NCI-H2196 treated with DMSO at 0.1 percent for 48 hours (cell line): Measurements from ENCODE around the gene CDYL.

Experiments
- DNase-seq: peaks from one replicate; lab custom pipeline; 2025; ENCODE audit not compliant: unreplicated experiment; lab: John Stamatoyannopoulos, UW

CDYL gene

GRCh38 chr6:4773181-4773580 is 3.0 kb upstream of the CDYL start:
- no peak for DNase-seq

- DNase-seq, result no peak
These were observed 1.9 kb upstream of the CDYL start for GRCh38 chr6:4774296-4774695.

GRCh38 chr6:4774715-4775493 is 1.3 kb upstream of the CDYL start:
- DNase-seq, result no peak

- peak; percentile 70 for DNase-seq
These were observed 592 bp upstream of the CDYL start for GRCh38 chr6:4775494-4776130.

GRCh38 chr6:4776493-4777393 is 539 bp downstream of the CDYL start:
- DNase-seq, result peak; percentile 47

GRCh38 chr6:4777394-4777935 is 1.3 kb downstream of the CDYL start:
- DNase-seq, result no peak

DNA sequence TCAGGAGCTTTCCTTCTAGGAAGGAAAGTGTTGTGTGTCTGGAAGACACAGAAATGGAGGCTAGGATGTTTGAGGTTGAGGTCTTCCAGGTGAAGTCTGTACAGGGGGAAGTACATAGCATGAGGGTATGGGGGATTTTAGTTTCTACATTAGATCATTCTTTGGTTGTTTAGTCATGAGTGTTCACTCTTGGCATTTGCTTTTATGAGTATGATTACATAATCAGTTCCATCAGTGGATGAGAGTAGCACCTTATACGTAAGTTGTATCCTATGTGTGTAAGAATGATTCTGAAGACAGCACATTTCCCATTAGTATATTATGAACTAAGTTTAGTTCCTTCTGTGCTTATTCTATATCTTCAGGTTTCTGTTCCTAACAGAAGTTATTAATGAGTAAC is 1.9 kb downstream of the CDYL start:
- DNase-seq, result no peak

GRCh38 chr6:4780360-4780812 is 4.2 kb downstream of the CDYL start:
- no peak for DNase-seq

DNA sequence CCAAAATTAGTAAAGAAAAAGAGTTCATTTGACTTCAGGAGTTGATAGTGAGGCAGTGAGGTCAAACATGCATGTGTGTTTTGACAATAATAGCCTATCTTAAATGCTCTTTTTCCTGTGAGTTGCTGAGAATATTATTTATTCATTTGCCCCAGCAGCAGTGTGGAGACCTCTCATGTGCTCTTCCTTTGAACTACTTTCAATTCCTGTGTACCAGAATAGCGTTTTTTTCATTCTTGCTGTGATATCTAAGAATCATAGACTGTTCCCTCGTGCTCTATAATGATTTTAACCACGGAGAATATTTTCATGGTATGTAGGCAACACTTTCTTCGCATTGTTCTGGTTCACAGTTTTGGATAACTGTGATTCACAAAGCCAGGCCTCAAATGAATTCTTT is 5.2 kb downstream of the CDYL start:
- no peak for DNase-seq

- DNase-seq, result no peak
These were observed 5.9 kb downstream of the CDYL start for GRCh38 chr6:4781967-4782575.

DNA sequence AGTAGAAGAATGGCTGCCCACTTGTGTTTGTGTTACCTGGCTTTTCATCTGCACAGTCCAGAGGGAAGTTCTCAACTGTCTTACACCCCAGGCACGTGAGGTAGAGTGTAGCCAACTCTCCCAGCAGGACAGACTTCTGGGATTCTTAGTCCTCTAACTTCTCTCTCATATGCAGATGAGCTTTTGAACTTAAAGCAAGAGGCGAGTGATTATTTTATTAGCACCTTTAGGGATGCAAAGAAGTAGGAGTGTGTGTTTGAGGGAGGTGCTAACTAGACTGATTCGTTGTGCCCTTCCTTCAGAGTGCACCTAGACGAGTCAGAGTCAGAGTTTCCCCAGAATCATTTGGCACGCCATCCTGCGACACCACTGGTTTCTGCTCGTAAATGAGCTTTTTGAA is 10.8 kb downstream of the CDYL start:
- DNase-seq, result no peak

DNA sequence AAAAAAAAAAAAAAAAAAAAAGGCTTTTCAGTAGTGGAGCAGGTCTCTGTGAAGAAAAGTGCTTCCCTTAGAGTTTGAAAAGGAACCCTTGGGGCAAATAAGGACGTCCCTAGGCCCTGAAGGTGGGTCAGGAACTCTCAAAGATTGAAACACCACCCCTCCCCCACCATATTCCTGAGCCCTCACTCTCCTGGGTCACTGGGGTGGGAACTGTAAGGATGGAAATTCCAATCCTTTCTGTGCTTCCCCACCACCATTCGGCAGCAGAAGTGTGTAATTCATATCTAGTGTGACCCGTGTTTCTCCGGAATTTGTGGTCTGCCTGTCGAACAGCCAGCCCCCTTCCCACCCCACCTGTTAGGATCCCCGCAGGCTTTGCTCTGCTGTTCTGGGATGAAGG is 12.3 kb downstream of the CDYL start:
- DNase-seq, result no peak

DNA sequence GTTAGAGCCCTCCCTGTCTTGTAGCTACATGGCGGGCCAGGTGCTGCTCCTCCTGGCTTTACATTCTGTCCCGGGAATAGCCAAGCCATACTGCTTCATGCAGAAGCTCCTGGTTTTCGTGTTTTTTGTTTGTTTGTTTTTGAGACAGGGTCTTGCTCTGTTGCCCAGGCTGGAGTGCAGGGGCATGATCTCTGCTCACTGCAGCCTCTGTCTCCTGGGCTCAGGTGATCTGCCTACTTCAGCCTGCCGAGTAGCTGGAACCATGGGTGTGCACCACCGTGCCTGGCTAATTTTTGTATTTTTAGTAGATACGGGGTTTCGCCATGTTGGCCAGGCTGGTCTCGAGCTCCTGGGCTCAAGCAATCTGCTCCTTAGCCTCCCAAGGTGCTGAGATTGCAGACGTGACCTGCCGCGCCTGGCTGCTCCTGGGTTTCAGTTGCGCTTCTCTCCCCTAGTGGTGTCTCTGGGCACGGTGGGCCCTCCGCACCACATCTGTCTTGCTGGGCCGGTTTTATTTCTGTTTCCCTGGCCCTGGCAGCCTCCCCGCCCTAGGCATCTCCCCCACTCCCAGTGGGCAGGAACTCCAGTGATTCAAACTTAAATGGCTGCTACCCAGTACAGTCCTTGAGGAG is 12.9 kb downstream of the CDYL start:
- no peak for DNase-seq

- DNase-seq, result no peak
These were observed 14.1 kb downstream of the CDYL start for GRCh38 chr6:4790158-4790899.

GRCh38 chr6:4794140-4794707 is 18.0 kb downstream of the CDYL start:
- no peak for DNase-seq

DNA sequence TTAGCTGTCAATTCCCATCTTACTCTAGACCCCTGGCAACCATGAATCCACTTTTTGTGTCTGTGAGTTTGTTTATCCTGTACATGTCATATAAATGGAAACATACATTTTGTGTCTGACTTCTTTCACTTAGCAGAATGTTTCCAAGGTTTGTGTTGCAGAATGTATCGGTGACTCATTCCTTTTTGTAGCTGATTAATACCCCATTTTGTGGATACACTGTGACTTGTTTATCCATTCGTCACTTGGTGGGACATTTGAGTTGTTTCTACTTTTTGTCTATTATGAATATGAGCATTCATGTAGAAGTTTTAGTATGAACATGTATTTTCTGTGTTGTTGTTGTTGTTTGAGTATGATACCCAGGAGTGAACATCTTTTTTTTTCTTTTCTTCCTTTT is 21.4 kb downstream of the CDYL start:
- DNase-seq, result no peak

DNA sequence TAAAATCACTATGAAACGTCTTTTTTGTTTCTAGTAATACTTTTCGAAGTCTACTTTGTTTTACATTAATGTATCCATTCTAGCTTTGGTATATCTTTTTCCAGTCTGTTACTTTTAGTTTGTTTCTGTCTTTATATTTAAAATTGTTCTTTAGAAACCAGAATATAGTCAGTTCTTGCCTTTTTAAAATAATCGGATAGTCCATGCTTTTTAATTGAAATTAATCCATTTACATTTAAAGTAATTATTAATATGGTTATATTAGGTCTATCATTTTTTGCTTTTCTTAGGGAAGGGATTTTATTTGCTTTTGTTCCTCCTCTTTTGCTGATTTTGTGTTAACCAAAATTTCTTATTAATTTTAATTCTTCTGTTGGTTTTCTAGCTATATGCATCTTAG is 23.7 kb downstream of the CDYL start:
- DNase-seq, result no peak

DNA sequence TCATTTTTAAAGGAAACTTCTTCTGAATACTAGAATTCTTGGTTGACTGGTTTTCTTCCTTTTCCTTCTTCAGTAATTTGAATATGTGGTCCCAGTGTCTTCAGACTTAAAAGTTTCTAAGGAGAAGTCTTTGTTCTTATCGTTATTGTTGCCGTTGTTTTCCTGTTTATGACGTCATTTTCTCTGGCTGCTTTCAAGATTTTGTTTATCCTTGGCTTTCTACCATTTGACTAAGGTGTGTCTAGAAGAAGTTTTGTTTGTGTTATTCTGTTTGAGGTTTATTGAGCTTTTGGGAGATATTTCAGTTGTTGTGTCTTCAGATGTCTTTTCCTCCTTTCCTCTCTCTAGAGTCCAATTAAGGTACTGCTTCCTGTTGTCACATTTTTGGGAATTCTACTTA is 24.5 kb downstream of the CDYL start:
- no peak for DNase-seq

DNA sequence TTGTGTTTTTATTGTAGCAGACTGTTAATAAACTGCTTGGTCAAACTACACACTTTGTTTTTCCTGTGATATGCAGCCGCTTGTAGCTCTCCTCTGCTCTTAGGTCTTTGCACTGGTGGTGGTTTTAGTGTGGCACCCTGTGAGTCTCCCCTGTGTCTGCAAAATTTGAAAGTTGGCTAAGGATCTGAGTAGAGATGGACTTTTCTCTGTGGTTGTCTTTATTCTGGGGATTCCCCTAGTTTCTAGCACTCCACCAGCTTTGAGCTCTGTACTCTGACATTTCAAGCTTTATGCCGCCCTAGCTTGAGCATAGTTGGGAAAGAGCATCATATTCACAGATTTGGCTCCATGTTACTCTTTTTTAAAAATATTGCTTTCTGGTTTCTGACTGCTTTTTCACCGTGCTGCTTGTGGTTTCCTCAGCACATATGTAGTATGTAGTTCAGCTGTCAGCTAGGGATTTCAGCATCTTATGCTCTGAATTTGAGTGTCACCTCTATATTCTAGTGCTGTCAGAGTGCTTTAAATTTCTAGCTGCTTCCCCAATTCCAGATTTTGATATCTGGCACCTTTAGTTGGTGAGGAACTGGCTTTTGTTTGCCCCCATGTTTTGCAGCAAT is 25.4 kb downstream of the CDYL start:
- DNase-seq, result no peak
